ENCODE data around the gene RAB34.

Gene RAB34

GRCh38 chr17:28710861-28711722, 6.6 kb downstream of the RAB34 start:
- Histone ChIP-seq H3K79me2 (ENCODE audit: insufficient read depth, low read length) (peaks cover 19% of the 10 kb centered on the region; the same call in 1 of the 2 replicates), H3K9me2 (replicated peaks; ENCODE audit: low read depth, low read length) (no peaks in the 10 kb centered on the region), H4K20me1 (ENCODE audit: insufficient read depth, low read length, poor library complexity, severe bottlenecking) (no peaks in the 10 kb centered on the region), H3F3A (ENCODE audit: low read depth) (0 out of 2 replicates have a peak, but pooled peaks cover 3% of the 10 kb centered on the region), H3K4me3 (ENCODE audit: low read length, poor library complexity, severe bottlenecking) (peak overlapping the region; percentile 78), H3K4me2 (ENCODE audit: low read depth, low read length, poor library complexity, severe bottlenecking) (peak overlapping the region; percentile 79), H3K4me1 (ENCODE audit: insufficient read depth, low read length, poor library complexity, severe bottlenecking) (peaks cover 8% of the 10 kb centered on the region), H3K36me3 (ENCODE audit: insufficient read depth, low read length) (no peaks in the 10 kb centered on the region; the same call in 1 of the 2 replicates), H2AFZ (ENCODE audit: low read length) (peak overlapping the region; percentile 83), H3K9ac (ENCODE audit: low read depth, low read length, poor library complexity, severe bottlenecking) (peak overlapping the region; percentile 93), H3K27me3 (ENCODE audit: insufficient read depth, low read length, poor library complexity, severe bottlenecking) (no peaks in the 10 kb centered on the region), H3K9me3 (ENCODE audit: insufficient read depth, low read depth, low read length) (no peaks in the 10 kb centered on the region)
- TF ChIP-seq EZH2phosphoT487 (IDR thresholded peaks at IDR 0.05; ENCODE audit: borderline replicate concordance) (no peak), CTCF (conservative IDR thresholded peaks at IDR 0.05; ENCODE audit: low read length) (no peak)

- TF ChIP-seq EZH2phosphoT487 (IDR thresholded peaks at IDR 0.05; ENCODE audit: borderline replicate concordance) (no peak), CTCF (conservative IDR thresholded peaks at IDR 0.05; ENCODE audit: low read length) (no peak)
- no peak overlapping the region for H3K4me3 ChIP-seq (ENCODE audit: low read length, poor library complexity, severe bottlenecking)
- H3K9me2 ChIP-seq (replicated peaks; ENCODE audit: low read depth, low read length) = no peaks in the 10 kb centered on the region
- H3K4me2 ChIP-seq (ENCODE audit: low read depth, low read length, poor library complexity, severe bottlenecking) = no peak overlapping the region
- no peaks in the 10 kb centered on the region for H4K20me1 ChIP-seq (ENCODE audit: insufficient read depth, low read length, poor library complexity, severe bottlenecking)
- H3K4me1 ChIP-seq (ENCODE audit: insufficient read depth, low read length, poor library complexity, severe bottlenecking) = peaks cover under 1% of the 10 kb centered on the region
- no peaks in the 10 kb centered on the region for H3K9me3 ChIP-seq (ENCODE audit: insufficient read depth, low read depth, low read length)
- peaks cover 16% of the 10 kb centered on the region; the same call in 1 of the 2 replicates for H3K36me3 ChIP-seq (ENCODE audit: insufficient read depth, low read length)
- no peak overlapping the region for H3K9ac ChIP-seq (ENCODE audit: low read depth, low read length, poor library complexity, severe bottlenecking)
- H3F3A ChIP-seq (ENCODE audit: low read depth) = 0 out of 2 replicates have a peak, but pooled peaks cover 3% of the 10 kb centered on the region
- peaks cover 19% of the 10 kb centered on the region; the same call in 1 of the 2 replicates for H3K79me2 ChIP-seq (ENCODE audit: insufficient read depth, low read length)
- no peak overlapping the region for H2AFZ ChIP-seq (ENCODE audit: low read length)
- no peaks in the 10 kb centered on the region for H3K27me3 ChIP-seq (ENCODE audit: insufficient read depth, low read length, poor library complexity, severe bottlenecking)
These were observed 10.3 kb downstream of the RAB34 start for GRCh38 chr17:28707339-28707720.

GRCh38 chr17:28706471-28707338, 11.0 kb downstream of the RAB34 start:
- H3K79me2 ChIP-seq (ENCODE audit: insufficient read depth, low read length) = peaks cover 19% of the 10 kb centered on the region; the same call in 1 of the 2 replicates
- H3K9ac ChIP-seq (ENCODE audit: low read depth, low read length, poor library complexity, severe bottlenecking) = no peak overlapping the region
- no peaks in the 10 kb centered on the region for H3K9me2 ChIP-seq (replicated peaks; ENCODE audit: low read depth, low read length)
- H3K4me1 ChIP-seq (ENCODE audit: insufficient read depth, low read length, poor library complexity, severe bottlenecking) = no peaks in the 10 kb centered on the region
- no peak overlapping the region for H3K4me2 ChIP-seq (ENCODE audit: low read depth, low read length, poor library complexity, severe bottlenecking)
- no peak overlapping the region for H3K4me3 ChIP-seq (ENCODE audit: low read length, poor library complexity, severe bottlenecking)
- peaks cover 22% of the 10 kb centered on the region; the same call in 1 of the 2 replicates for H3K36me3 ChIP-seq (ENCODE audit: insufficient read depth, low read length)
- H4K20me1 ChIP-seq (ENCODE audit: insufficient read depth, low read length, poor library complexity, severe bottlenecking) = no peaks in the 10 kb centered on the region
- 0 out of 2 replicates have a peak, but pooled peaks cover 3% of the 10 kb centered on the region for H3F3A ChIP-seq (ENCODE audit: low read depth)
- H2AFZ ChIP-seq (ENCODE audit: low read length) = no peak overlapping the region
- TF ChIP-seq EZH2phosphoT487 (IDR thresholded peaks at IDR 0.05; ENCODE audit: borderline replicate concordance) = no peak
- TF ChIP-seq CTCF (conservative IDR thresholded peaks at IDR 0.05; ENCODE audit: low read length) = no peak
- H3K27me3 ChIP-seq (ENCODE audit: insufficient read depth, low read length, poor library complexity, severe bottlenecking) = no peaks in the 10 kb centered on the region
- no peaks in the 10 kb centered on the region for H3K9me3 ChIP-seq (ENCODE audit: insufficient read depth, low read depth, low read length)
